ENCODE data around the gene LRRC72.
"Not testable (repeated sequence)": the region's sequence is repeated elsewhere in the genome, so short reads cannot be mapped to it uniquely, and the experiment has no call there.

LRRC72 gene

GRCh38 chr7:16531707-16532106, 5.1 kb downstream of the LRRC72 start:
- DNase-seq: no peak

- no peak for DNase-seq
These were observed 5.6 kb downstream of the LRRC72 start for GRCh38 chr7:16532272-16532671.

- no peak for DNase-seq
These were observed 8.9 kb downstream of the LRRC72 start for GRCh38 chr7:16535500-16535899.

GRCh38 chr7:16540559-16540958, 13.9 kb downstream of the LRRC72 start:
- DNase-seq: not testable (repeated sequence)

GRCh38 chr7:16542401-16542800, 15.8 kb downstream of the LRRC72 start:
- DNase-seq: no peak

GRCh38 chr7:16543456-16543855, 16.8 kb downstream of the LRRC72 start:
- DNase-seq: no peak

- no peak for DNase-seq
These were observed 20.4 kb downstream of the LRRC72 start for GRCh38 chr7:16546921-16547505.

- no peak for DNase-seq
These were observed 21.8 kb downstream of the LRRC72 start for GRCh38 chr7:16548428-16548827.

- no peak for DNase-seq
These were observed 24.0 kb downstream of the LRRC72 start for GRCh38 chr7:16550671-16551070.

- DNase-seq: no peak
These were observed 28.1 kb downstream of the LRRC72 start for GRCh38 chr7:16554518-16555236.

- no peak for DNase-seq
These were observed 29.7 kb downstream of the LRRC72 start for GRCh38 chr7:16556359-16556758.

- no peak for DNase-seq
These were observed 32.2 kb downstream of the LRRC72 start for GRCh38 chr7:16558761-16559302.

- no peak for DNase-seq
These were observed 33.0 kb downstream of the LRRC72 start for GRCh38 chr7:16559497-16560179.

- DNase-seq: no peak
These were observed 35.3 kb downstream of the LRRC72 start for GRCh38 chr7:16561943-16562342.

GRCh38 chr7:16562456-16563220, 36.0 kb downstream of the LRRC72 start:
- no peak for DNase-seq

- peak; percentile 19 for DNase-seq
These were observed 36.8 kb downstream of the LRRC72 start for GRCh38 chr7:16563281-16564022.

GRCh38 chr7:16564023-16564380, 37.4 kb downstream of the LRRC72 start:
- DNase-seq: no peak

- peak; percentile 60 for DNase-seq
These were observed 38.3 kb downstream of the LRRC72 start for GRCh38 chr7:16564909-16565426.

- DNase-seq: no peak
These were observed 45.3 kb downstream of the LRRC72 start for GRCh38 chr7:16571941-16572340.

- no peak for DNase-seq
These were observed 52.6 kb downstream of the LRRC72 start for GRCh38 chr7:16579216-16579615.

- no peak for DNase-seq
These were observed 54.7 kb downstream of the LRRC72 start for GRCh38 chr7:16581286-16581685.

GRCh38 chr7:16583834-16584233, 57.2 kb downstream of the LRRC72 start:
- no peak for DNase-seq

Measured in activated CD4-positive, alpha-beta T cell treated with anti-CD3 and anti-CD28 coated beads, Interleukin-10, Interleukin-2, amounts not matched to agents 100 ng/mL and 50 ng/mL, durations not matched to agents 16 hours and 8 hours (primary cell).